ENCODE results near the gene UBAC2. TPM values are rescaled to one million over a fixed set of nuclear protein-coding genes. Genes with fewer than 3 reads are reported as not detected.
"Not testable (repeated sequence)": the region's sequence is repeated elsewhere in the genome, so short reads cannot be mapped to it uniquely, and the experiment has no call there.

Gene UBAC2
- total RNA-seq, 1 experiment from 2014 or later, result 103 TPM

GRCh38 chr13:99386911-99387788 lies 186.5 kb downstream of the UBAC2 start:
- Mint-ChIP-seq H3K36me3 (ENCODE audit: insufficient read depth, unreplicated experiment) (peaks cover 15% of the 10 kb centered on the region), H3K4me1 (ENCODE audit: low read depth, unreplicated experiment) (no peaks in the 10 kb centered on the region), H3K4me3 (ENCODE audit: unreplicated experiment) (no peak overlapping the region), H3K27me3 (ENCODE audit: insufficient read depth, unreplicated experiment) (no peaks in the 10 kb centered on the region), H3K9me3 (ENCODE audit: unreplicated experiment) (no peaks in the 10 kb centered on the region), H3K27ac (ENCODE audit: unreplicated experiment) (no peak overlapping the region)
- CTCF ChIA-PET, result interaction anchor here (1.2 to 1.5 kb wide), 2 partner anchors 50 to 211 kb away, joined by 3 read pairs; no protein-coding TSS in a partner anchor
- no peaks in the 10 kb centered on the region for H3K36me3 ChIP-seq (ENCODE audit: control insufficient read depth, insufficient read depth, low read length)
- POLR2A ChIA-PET, result no interaction called here
- TF ChIP-seq CTCF (IDR thresholded peaks at IDR 0.05; ENCODE audit: insufficient read depth in 1 of 2, low read depth in 1 of 2, low read length in 1 of 2, severe bottlenecking in 1 of 2, unreplicated experiment in 1 of 2), result peak; percentile 72 to 77
- no peaks in the 10 kb centered on the region for H3K9me3 ChIP-seq
- no peaks in the 10 kb centered on the region for H3K27me3 ChIP-seq (replicated peaks; ENCODE audit: control insufficient read depth, insufficient read depth, low read length)
- H3K4me3 ChIP-seq (ENCODE audit: low read depth, low read length), result no peak overlapping the region
- intact Hi-C loops (cut with micrococcal nuclease; ENCODE audit: unreplicated experiment), result loop anchor here (1.0 kb wide), 1 partner anchor 50 kb away; no protein-coding TSS in a partner anchor
- no TSS peak for BruUV-seq (replicated peaks)
- H3K4me1 ChIP-seq, result no peaks in the 10 kb centered on the region
- DNase-seq, result peak; percentile 58 to 70

GRCh38 chr13:99388334-99388923 lies 187.8 kb downstream of the UBAC2 start:
- Histone ChIP-seq H3K4me1 (no peaks in the 10 kb centered on the region), H3K27me3 (replicated peaks; ENCODE audit: control insufficient read depth, insufficient read depth, low read length) (no peaks in the 10 kb centered on the region), H3K4me3 (ENCODE audit: low read depth, low read length) (no peak overlapping the region), H3K36me3 (ENCODE audit: control insufficient read depth, insufficient read depth, low read length) (no peaks in the 10 kb centered on the region), H3K9me3 (no peaks in the 10 kb centered on the region)
- Mint-ChIP-seq H3K9me3 (ENCODE audit: unreplicated experiment) (no peaks in the 10 kb centered on the region), H3K4me1 (ENCODE audit: low read depth, unreplicated experiment) (no peaks in the 10 kb centered on the region), H3K4me3 (ENCODE audit: unreplicated experiment) (no peak overlapping the region), H3K36me3 (ENCODE audit: insufficient read depth, unreplicated experiment) (peaks cover 15% of the 10 kb centered on the region), H3K27ac (ENCODE audit: unreplicated experiment) (no peak overlapping the region), H3K27me3 (ENCODE audit: insufficient read depth, unreplicated experiment) (no peaks in the 10 kb centered on the region)
- ChIA-PET POLR2A (interaction anchor here (0.6 kb wide), 1 partner anchor 96 kb away, joined by 4 read pairs; no protein-coding TSS in a partner anchor), CTCF (no interaction called here)
- BruUV-seq (replicated peaks), result no TSS peak
- TF ChIP-seq CTCF (IDR thresholded peaks at IDR 0.05; ENCODE audit: insufficient read depth in 1 of 2, low read depth in 1 of 2, low read length in 1 of 2, severe bottlenecking in 1 of 2, unreplicated experiment in 1 of 2), result no peak
- intact Hi-C loops (cut with micrococcal nuclease; ENCODE audit: unreplicated experiment), result no loop called here
- DNase-seq, result peak in 1 of 2 experiments; percentile 14

GRCh38 chr13:99389094-99389493 lies 188.4 kb downstream of the UBAC2 start:
- H3K9me3 Mint-ChIP-seq (ENCODE audit: unreplicated experiment); DNase-seq; H3K9me3 ChIP-seq; H3K27ac Mint-ChIP-seq (ENCODE audit: unreplicated experiment); H3K4me1 Mint-ChIP-seq (ENCODE audit: low read depth, unreplicated experiment); H3K4me3 Mint-ChIP-seq (ENCODE audit: unreplicated experiment); H3K4me3 ChIP-seq (ENCODE audit: low read depth, low read length); intact Hi-C loops (cut with micrococcal nuclease; ENCODE audit: unreplicated experiment); H3K4me1 ChIP-seq; CTCF ChIA-PET; BruUV-seq (replicated peaks); H3K27me3 Mint-ChIP-seq (ENCODE audit: insufficient read depth, unreplicated experiment); H3K27me3 ChIP-seq (replicated peaks; ENCODE audit: control insufficient read depth, insufficient read depth, low read length); H3K36me3 ChIP-seq (ENCODE audit: control insufficient read depth, insufficient read depth, low read length): not testable (repeated sequence)
- POLR2A ChIA-PET, result interaction anchor here (0.6 kb wide), 1 partner anchor 95 kb away, joined by 4 read pairs; no protein-coding TSS in a partner anchor
- peaks cover 15% of the 10 kb centered on the region for H3K36me3 Mint-ChIP-seq (ENCODE audit: insufficient read depth, unreplicated experiment)
